Gastroesophageal sphincter (tissue), 4 donors: ENCODE results near the gene NPHP4. TPM values are rescaled to one million over a fixed set of nuclear protein-coding genes. Genes with fewer than 3 reads are reported as not detected.

Experiments
- ATAC-seq: fragments of 150-250 bp; one replicate; pipeline ENCODE4 v1.9.1; 2016; ENCODE audit warnings: mild to moderate bottlenecking, moderate library complexity
- H3K27ac ChIP-seq, 4 donors: fragments of 200-600 bp; sonication (generic) in 3 of 4; 1 replicate in 3 of 4; 2 replicates in 1 of 4; pipeline ENCODE4 v1.5.1; 2016 to 2019
- H3K27me3 ChIP-seq: fragments of 200-600 bp; sonication (generic); one replicate; pipeline ENCODE4 v1.5.1; 2019
- H3K36me3 ChIP-seq, 2 donors: fragments of 200-600 bp; sonication (generic); one replicate each; pipeline ENCODE4 v1.5.1; 2019; ENCODE audit warnings: control low read depth in 1 of 2
- H3K4me1 ChIP-seq, 3 donors: fragments of 200-600 bp; sonication (generic); 1 replicate in 2 of 3; 2 replicates in 1 of 3; pipeline ENCODE4 v1.5.1; 2016 to 2019; ENCODE audit warnings: control low read depth in 2 of 3
- H3K4me3 ChIP-seq, 2 donors: fragments of 200-600 bp; sonication (generic); one replicate each; pipeline ENCODE4 v1.5.1; 2019; ENCODE audit warnings: mild to moderate bottlenecking in 1 of 2, moderate library complexity in 1 of 2
- H3K9me3 ChIP-seq, 3 donors: fragments of 200-600 bp; sonication (generic); one replicate each; pipeline ENCODE4 v1.5.1; 2017 to 2019; ENCODE audit warnings: control low read depth in 2 of 3
- CTCF ChIP-seq, 4 experiments: fragments of 200-600 bp in 2 of 4; fragments of 450-650 bp in 2 of 4; sonication (generic) in 1 of 4; IDR thresholded peaks; one replicate each; pipeline ENCODE4 v1.5.1; 2017 to 2019; ENCODE audit warnings: antibody characterized with exemption in 4 of 4, mild to moderate bottlenecking in 2 of 4, moderate library complexity in 2 of 4
- EP300 ChIP-seq: sonication (generic); formaldehyde crosslinking; IDR thresholded peaks from one replicate; pipeline ENCODE4 v1.6.1; 2017; ENCODE audit warnings: antibody characterized with exemption, mild to moderate bottlenecking
- POLR2A ChIP-seq, 2 donors: fragments of 450-650 bp; IDR thresholded peaks; one replicate each; pipeline ENCODE4 v1.6.1; 2017; ENCODE audit warnings: antibody characterized with exemption in 2 of 2, mild to moderate bottlenecking in 2 of 2, moderate library complexity in 1 of 2
- POLR2AphosphoS5 ChIP-seq: sonication (generic); formaldehyde crosslinking; IDR thresholded peaks from one replicate; pipeline ENCODE4 v1.6.1; 2017; ENCODE audit warnings: antibody characterized with exemption
- WGBS, 2 donors: methylation state at CpG; one replicate each; pipeline ENCODE4 v1.1.5; 2018; ENCODE audit warnings: low coverage in 1 of 2; 5-methylcytosine and 5-hydroxymethylcytosine counted together
- total RNA-seq, 4 donors: library from RNA; depleted of rRNA; stranded (reverse); fragments of >200 nt; gene quantifications; one replicate each; pipeline ENCODE4 v1.1.0, GENCODE V29; 2016

The NPHP4 gene
- total RNA-seq, 4 donors from 2014 or later = 5.7 to 9.7 (median 6.2) TPM

GRCh38 chr1:6008696-6009095 lies 16.5 kb upstream of the NPHP4 start:
- no peaks in the 10 kb centered on the region for H3K27me3 ChIP-seq
- H3K27ac ChIP-seq = no peak overlapping the region
- H3K36me3 ChIP-seq = peaks cover 0 to 5% of the 10 kb centered on the region in 2 donors
- H3K4me1 ChIP-seq = no peaks in the 10 kb centered on the region
- H3K4me3 ChIP-seq = no peak overlapping the region
- no peaks in the 10 kb centered on the region for H3K9me3 ChIP-seq
- ATAC-seq = no peak
- 68 to 85% methylated on average over 2 to 4 of the region's 6 CpGs for WGBS, 2 donors
- TF ChIP-seq POLR2AphosphoS5 = no peak
- no peak for TF ChIP-seq EP300
- no peak for TF ChIP-seq POLR2A (IDR thresholded peaks at IDR 0.05)
- no peak for TF ChIP-seq CTCF (IDR thresholded peaks at IDR 0.05)

DNA sequence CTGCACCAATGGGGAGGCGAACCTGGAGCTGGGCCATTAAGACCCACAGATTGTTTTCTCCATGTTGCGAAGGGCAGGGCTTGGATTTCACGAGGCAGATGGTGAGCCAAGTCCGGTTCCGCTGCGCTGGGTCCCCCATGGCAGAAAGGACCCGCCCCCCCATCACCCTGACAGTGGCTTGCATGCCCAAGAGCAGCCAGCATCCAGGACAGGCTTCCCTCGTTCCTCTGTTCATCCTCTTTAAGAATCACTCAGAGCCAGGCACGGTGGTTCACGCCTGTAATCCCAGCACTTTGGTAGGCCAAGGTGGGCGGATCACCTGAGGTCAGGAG lies 15.8 kb upstream of the NPHP4 start:
- 90% methylated on average over 2 of the region's 11 CpGs; no CpG with 5 or more reads in 1 of the 2 donors for WGBS, 2 donors
- no peaks in the 10 kb centered on the region for H3K4me1 ChIP-seq
- H3K27ac ChIP-seq = no peak overlapping the region
- no peak for ATAC-seq
- H3K4me3 ChIP-seq = no peak overlapping the region
- TF ChIP-seq POLR2A (IDR thresholded peaks at IDR 0.05) (no peak), POLR2AphosphoS5 (no peak), CTCF (IDR thresholded peaks at IDR 0.05) (no peak), EP300 (no peak)
- no peaks in the 10 kb centered on the region for H3K27me3 ChIP-seq
- peaks cover 0 to 3% of the 10 kb centered on the region in 2 donors for H3K36me3 ChIP-seq
- H3K9me3 ChIP-seq = no peaks in the 10 kb centered on the region

DNA sequence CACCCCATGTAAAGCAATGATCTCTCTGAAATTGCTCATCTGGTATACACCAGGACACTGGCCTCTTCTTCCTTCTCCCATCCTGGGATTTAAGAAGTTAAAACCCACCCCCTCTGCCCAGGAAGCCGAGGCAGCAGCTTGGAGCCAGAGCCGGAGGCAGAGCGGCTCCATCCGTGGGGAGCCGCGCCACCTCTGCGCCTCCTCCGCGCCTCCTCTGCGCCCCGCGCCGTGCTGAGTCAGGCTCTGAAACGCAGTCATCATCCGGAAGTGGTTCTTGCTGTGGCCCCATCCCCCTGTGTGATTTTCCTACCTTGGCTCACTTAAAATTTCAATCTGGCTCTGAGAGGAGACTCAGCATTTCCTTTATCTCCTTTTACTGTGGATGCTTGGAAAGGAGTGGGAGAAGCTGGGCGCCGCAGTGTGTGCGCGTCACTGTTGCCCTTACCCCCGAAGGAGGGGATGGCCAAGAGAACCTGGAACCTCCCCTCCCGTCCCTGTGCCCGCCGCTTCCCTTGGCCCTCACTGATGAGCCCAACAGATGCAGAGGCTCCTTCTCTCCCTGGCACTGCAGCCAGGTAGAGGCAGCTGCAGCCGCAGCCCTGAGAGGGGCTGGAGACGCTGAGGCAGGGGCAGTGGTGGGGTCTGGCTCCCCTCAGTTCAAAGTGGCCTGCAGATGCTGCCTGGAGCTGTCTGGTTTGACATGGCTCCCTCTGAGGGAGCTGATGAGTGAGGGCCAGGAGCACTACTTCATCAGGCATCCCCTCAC lies 15.3 kb upstream of the NPHP4 start:
- TF ChIP-seq POLR2AphosphoS5 (no peak), CTCF (IDR thresholded peaks at IDR 0.05) (no peak), EP300 (no peak), POLR2A (IDR thresholded peaks at IDR 0.05) (no peak)
- no peaks in the 10 kb centered on the region for H3K27me3 ChIP-seq
- no peaks in the 10 kb centered on the region for H3K4me1 ChIP-seq
- no peaks in the 10 kb centered on the region for H3K36me3 ChIP-seq
- no peaks in the 10 kb centered on the region for H3K9me3 ChIP-seq
- 42 to 83% methylated on average over 15 to 19 of the region's 25 CpGs for WGBS, 2 donors
- ATAC-seq = no peak
- H3K4me3 ChIP-seq = no peak overlapping the region
- H3K27ac ChIP-seq = no peak overlapping the region

GRCh38 chr1:6006882-6007281 lies 14.7 kb upstream of the NPHP4 start:
- H3K4me3 ChIP-seq = no peak overlapping the region
- no peak for ATAC-seq
- WGBS, 2 donors = 80% methylated on average over 1 of the region's 12 CpGs; no CpG with 5 or more reads in 1 of the 2 donors
- TF ChIP-seq EP300 = no peak
- TF ChIP-seq CTCF (IDR thresholded peaks at IDR 0.05) = no peak
- TF ChIP-seq POLR2A (IDR thresholded peaks at IDR 0.05) = no peak
- TF ChIP-seq POLR2AphosphoS5 = no peak
- H3K9me3 ChIP-seq = no peaks in the 10 kb centered on the region
- H3K36me3 ChIP-seq = no peaks in the 10 kb centered on the region
- H3K27me3 ChIP-seq = no peaks in the 10 kb centered on the region
- no peaks in the 10 kb centered on the region for H3K4me1 ChIP-seq
- H3K27ac ChIP-seq = no peak overlapping the region

DNA sequence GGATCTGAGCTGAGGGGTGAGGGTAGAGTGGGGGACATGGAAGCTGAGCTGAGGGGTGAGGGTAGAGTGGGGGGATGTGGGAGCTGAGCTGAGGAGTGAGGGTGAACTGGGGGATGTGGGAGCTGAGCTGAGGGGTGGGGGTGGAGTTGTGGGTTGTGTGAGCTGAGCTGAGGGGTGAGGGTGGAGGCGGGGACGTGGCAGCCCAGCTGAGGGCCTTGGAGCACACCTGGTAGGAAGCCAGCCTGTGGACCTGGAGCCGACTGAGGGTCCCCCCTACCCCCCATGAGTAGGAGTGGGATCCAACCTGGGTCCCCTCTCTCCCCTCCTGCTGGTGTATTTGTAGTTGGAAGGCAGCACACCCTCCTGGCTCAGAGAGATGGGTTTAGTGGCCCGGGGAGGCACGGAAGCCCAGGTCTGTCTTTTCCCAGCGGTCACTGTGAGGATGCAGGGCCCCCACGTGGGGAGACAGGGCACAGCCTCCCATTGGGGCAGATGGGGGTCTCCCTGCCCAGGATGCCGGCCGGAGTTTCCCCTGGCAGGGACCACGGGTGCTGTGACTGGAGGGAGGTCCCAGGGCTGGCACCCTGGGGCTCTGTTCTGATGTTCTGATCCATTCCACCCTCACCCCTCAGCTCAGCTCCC lies 13.2 kb upstream of the NPHP4 start:
- Histone ChIP-seq H3K27me3 (no peaks in the 10 kb centered on the region), H3K4me3 (no peak overlapping the region), H3K36me3 (no peaks in the 10 kb centered on the region), H3K4me1 (no peaks in the 10 kb centered on the region), H3K27ac (no peak overlapping the region), H3K9me3 (no peaks in the 10 kb centered on the region)
- no peak for TF ChIP-seq CTCF (IDR thresholded peaks at IDR 0.05)
- no peak for TF ChIP-seq POLR2A (IDR thresholded peaks at IDR 0.05)
- TF ChIP-seq EP300 = no peak
- no peak for TF ChIP-seq POLR2AphosphoS5
- ATAC-seq = no peak
- 90% methylated on average over 2 of the region's 10 CpGs; no CpG with 5 or more reads in 1 of the 2 donors for WGBS, 2 donors
